KBM-7 (cell line): ENCODE results near the gene TBXAS1.

Source experiments
- DNase-seq: peaks from one replicate; pipeline ENCODE4 v3.0.0-alpha.2; 2015
- in situ Hi-C: fragments of 300-500 bp; cut with MboI; formaldehyde crosslinking; loops from 2 replicates; pipeline ENCODE4 v1.14.3; 2020; ENCODE audit warnings: low sequenced_read_pairs, low pct_unique_long_range_greater_than_20kb, mixed read lengths

TBXAS1 gene

GRCh38 chr7:139958599-139959284, 129.7 kb downstream of the TBXAS1 start:
- in situ Hi-C loops = no loop called here
- no peak for DNase-seq

GRCh38 chr7:139959285-139959628, 130.2 kb downstream of the TBXAS1 start:
- in situ Hi-C loops = no loop called here
- no peak for DNase-seq

- no peak for DNase-seq
- in situ Hi-C loops = no loop called here
These were observed 130.7 kb downstream of the TBXAS1 start for GRCh38 chr7:139959718-139960117.

GRCh38 chr7:139960157-139960556, 131.1 kb downstream of the TBXAS1 start:
- no peak for DNase-seq
- in situ Hi-C loops = no loop called here

- no peak for DNase-seq
- in situ Hi-C loops = no loop called here
These were observed 137.0 kb downstream of the TBXAS1 start for GRCh38 chr7:139965942-139966628.

- no peak for DNase-seq
- in situ Hi-C loops = no loop called here
These were observed 137.9 kb downstream of the TBXAS1 start for GRCh38 chr7:139966949-139967348.

- no peak for DNase-seq
- in situ Hi-C loops = no loop called here
These were observed 139.9 kb downstream of the TBXAS1 start for GRCh38 chr7:139968931-139969330.

- no peak for DNase-seq
- in situ Hi-C loops = no loop called here
These were observed 143.0 kb downstream of the TBXAS1 start for GRCh38 chr7:139972029-139972428.

GRCh38 chr7:139973101-139974050, 144.3 kb downstream of the TBXAS1 start:
- no peak for DNase-seq

GRCh38 chr7:139974179-139974811, 145.2 kb downstream of the TBXAS1 start:
- in situ Hi-C loops = no loop called here

More at GRCh38 chr7:139973101-139974050, 144.3 kb downstream of the TBXAS1 start:
- in situ Hi-C loops = no loop called here

GRCh38 chr7:139976055-139976837, 147.2 kb downstream of the TBXAS1 start:
- in situ Hi-C loops = no loop called here
- DNase-seq = no peak

More at GRCh38 chr7:139974179-139974811, 145.2 kb downstream of the TBXAS1 start:
- no peak for DNase-seq

- DNase-seq = peak; percentile 5
- in situ Hi-C loops = no loop called here
These were observed 148.0 kb downstream of the TBXAS1 start for GRCh38 chr7:139976838-139977656.

GRCh38 chr7:139981511-139981895, 152.4 kb downstream of the TBXAS1 start:
- in situ Hi-C loops = no loop called here
- DNase-seq = no peak

- in situ Hi-C loops = no loop called here
These were observed 154.2 kb downstream of the TBXAS1 start for GRCh38 chr7:139982927-139983920.

GRCh38 chr7:139984642-139985539, 155.8 kb downstream of the TBXAS1 start:
- in situ Hi-C loops = no loop called here
- no peak for DNase-seq

More at GRCh38 chr7:139982927-139983920, 154.2 kb downstream of the TBXAS1 start:
- DNase-seq = no peak

GRCh38 chr7:139985811-139986210, 156.7 kb downstream of the TBXAS1 start:
- in situ Hi-C loops = no loop called here
- no peak for DNase-seq
